Measurements from ENCODE around the gene SLC10A6. TPM values are rescaled to one million over a fixed set of nuclear protein-coding genes. Genes with fewer than 3 reads are reported as not detected.
A peak's percentile ranks its signal among the peaks of the same experiment; 100 is the strongest.

Gene SLC10A6
- total RNA-seq, 1 donor from 2014 or later: not detected

GRCh38 chr4:86809809-86810208, 39.4 kb downstream of the SLC10A6 start:
- H3K9me3 Mint-ChIP-seq (ENCODE audit: unreplicated experiment): no peaks in the 10 kb centered on the region
- no peaks in the 10 kb centered on the region for H3K27me3 Mint-ChIP-seq (ENCODE audit: unreplicated experiment)
- TF ChIP-seq CTCF (IDR thresholded peaks at IDR 0.05; ENCODE audit: unreplicated experiment): no peak
- H3K36me3 Mint-ChIP-seq (ENCODE audit: low read depth, unreplicated experiment): no peaks in the 10 kb centered on the region
- H3K4me1 Mint-ChIP-seq (ENCODE audit: unreplicated experiment): no peaks in the 10 kb centered on the region
- no peak overlapping the region for H3K4me3 Mint-ChIP-seq (ENCODE audit: unreplicated experiment)
- no peak for DNase-seq (ENCODE audit: low spot score)
- H3K27ac Mint-ChIP-seq (ENCODE audit: unreplicated experiment): no peak overlapping the region

DNA sequence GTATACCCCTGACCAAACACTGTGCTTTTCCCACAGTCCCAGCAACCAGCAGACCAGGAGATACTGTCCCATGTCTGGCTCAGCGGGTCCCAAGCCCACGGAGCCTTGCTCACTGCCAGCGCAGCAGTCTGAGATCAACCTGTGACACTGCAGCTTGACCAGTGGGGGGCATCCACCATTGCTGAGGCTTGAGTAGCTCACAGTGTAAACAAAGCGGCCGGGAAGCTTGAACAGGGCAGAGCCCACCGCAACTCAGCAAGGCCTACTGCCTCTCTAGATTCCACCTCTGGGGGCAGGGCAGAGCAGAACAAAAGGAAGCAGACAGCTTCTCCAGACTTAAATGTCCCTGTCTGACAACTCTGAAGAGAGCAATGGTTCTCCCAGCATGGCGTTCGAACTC, 58.1 kb downstream of the SLC10A6 start:
- H3K27ac Mint-ChIP-seq (ENCODE audit: unreplicated experiment): no peak overlapping the region
- peak; percentile 8 for DNase-seq (ENCODE audit: low spot score)
- no peak for TF ChIP-seq CTCF (IDR thresholded peaks at IDR 0.05; ENCODE audit: unreplicated experiment)
- no peaks in the 10 kb centered on the region for H3K9me3 Mint-ChIP-seq (ENCODE audit: unreplicated experiment)
- H3K27me3 Mint-ChIP-seq (ENCODE audit: unreplicated experiment): peaks cover 2% of the 10 kb centered on the region
- peaks cover 5% of the 10 kb centered on the region for H3K36me3 Mint-ChIP-seq (ENCODE audit: low read depth, unreplicated experiment)
- no peaks in the 10 kb centered on the region for H3K4me1 Mint-ChIP-seq (ENCODE audit: unreplicated experiment)
- H3K4me3 Mint-ChIP-seq (ENCODE audit: unreplicated experiment): no peak overlapping the region

DNA sequence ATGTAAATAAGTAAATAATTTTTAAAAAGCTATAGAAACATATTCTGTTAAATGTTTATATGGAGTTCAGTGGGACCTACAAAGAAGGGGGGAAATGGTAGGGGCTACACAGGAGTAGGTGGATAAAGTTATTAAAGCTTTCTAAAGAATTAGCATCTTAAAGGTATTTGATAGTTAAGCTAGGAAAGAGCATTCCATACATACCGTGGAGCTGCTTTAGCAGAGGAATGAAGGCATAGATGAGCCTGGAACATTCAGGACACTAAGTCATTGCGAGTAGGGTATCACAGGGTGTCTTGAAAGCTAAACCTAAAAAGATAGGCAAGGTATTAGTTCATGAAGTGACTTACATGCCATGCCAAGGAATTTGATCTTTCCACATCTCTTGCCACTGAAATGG, 60.4 kb downstream of the SLC10A6 start:
- no peak for DNase-seq (ENCODE audit: low spot score)
- no peak for TF ChIP-seq CTCF (IDR thresholded peaks at IDR 0.05; ENCODE audit: unreplicated experiment)
- Mint-ChIP-seq H3K27me3 (ENCODE audit: unreplicated experiment) (no peaks in the 10 kb centered on the region), H3K9me3 (ENCODE audit: unreplicated experiment) (no peaks in the 10 kb centered on the region), H3K4me1 (ENCODE audit: unreplicated experiment) (no peaks in the 10 kb centered on the region), H3K27ac (ENCODE audit: unreplicated experiment) (no peak overlapping the region), H3K36me3 (ENCODE audit: low read depth, unreplicated experiment) (peaks cover 5% of the 10 kb centered on the region), H3K4me3 (ENCODE audit: unreplicated experiment) (no peak overlapping the region)

DNA sequence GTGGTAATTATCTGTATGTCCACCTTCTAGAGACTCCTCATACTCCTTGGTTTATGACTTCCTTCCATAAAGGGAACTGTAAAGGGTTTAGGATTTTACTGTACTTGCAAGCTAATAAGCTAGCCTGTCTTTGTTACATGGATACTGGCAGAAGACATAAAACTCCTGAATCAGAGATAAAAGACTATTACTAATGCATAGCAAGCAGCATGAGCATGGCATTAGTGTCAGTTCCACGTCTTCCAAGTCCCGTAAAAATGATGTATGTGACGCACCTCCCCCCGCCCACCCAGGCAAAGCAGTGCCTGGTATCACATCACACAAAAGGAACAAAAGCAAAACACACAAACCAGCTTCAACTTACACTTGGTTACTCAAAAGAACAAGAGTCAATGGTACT, 71.0 kb downstream of the SLC10A6 start:
- no peak for DNase-seq (ENCODE audit: low spot score)
- H3K27me3 Mint-ChIP-seq (ENCODE audit: unreplicated experiment): no peaks in the 10 kb centered on the region
- H3K9me3 Mint-ChIP-seq (ENCODE audit: unreplicated experiment): no peaks in the 10 kb centered on the region
- TF ChIP-seq CTCF (IDR thresholded peaks at IDR 0.05; ENCODE audit: unreplicated experiment): no peak
- no peaks in the 10 kb centered on the region for H3K36me3 Mint-ChIP-seq (ENCODE audit: low read depth, unreplicated experiment)
- no peak overlapping the region for H3K27ac Mint-ChIP-seq (ENCODE audit: unreplicated experiment)
- H3K4me1 Mint-ChIP-seq (ENCODE audit: unreplicated experiment): no peaks in the 10 kb centered on the region
- H3K4me3 Mint-ChIP-seq (ENCODE audit: unreplicated experiment): no peak overlapping the region

GRCh38 chr4:86775061-86775460, 74.1 kb downstream of the SLC10A6 start:
- Mint-ChIP-seq H3K4me3 (ENCODE audit: unreplicated experiment) (no peak overlapping the region), H3K4me1 (ENCODE audit: unreplicated experiment) (no peaks in the 10 kb centered on the region), H3K27ac (ENCODE audit: unreplicated experiment) (no peak overlapping the region), H3K27me3 (ENCODE audit: unreplicated experiment) (no peaks in the 10 kb centered on the region), H3K9me3 (ENCODE audit: unreplicated experiment) (no peaks in the 10 kb centered on the region), H3K36me3 (ENCODE audit: low read depth, unreplicated experiment) (no peaks in the 10 kb centered on the region)
- no peak for DNase-seq (ENCODE audit: low spot score)
- no peak for TF ChIP-seq CTCF (IDR thresholded peaks at IDR 0.05; ENCODE audit: unreplicated experiment)

Other genes with a start within 250 kb of the SLC10A6 start
- gene C4orf36, start 43.0 kb upstream of the SLC10A6 start, total RNA-seq (ENCODE audit: unreplicated experiment): 0.72 TPM
- 93.1 TPM for gene AFF1, start 85.6 kb upstream of the SLC10A6 start, total RNA-seq (ENCODE audit: unreplicated experiment)

All from endothelial cell (in vitro differentiated cells).